ENCODE data around the gene ZNF775. TPM values are rescaled to one million over a fixed set of nuclear protein-coding genes. Genes with fewer than 3 reads are reported as not detected.

ZNF775 gene
- total RNA-seq, 4 donors from 2014 or later, result 1.2 to 2.3 (median 1.8) TPM

GRCh38 chr7:150428671-150429451, 49.7 kb downstream of the ZNF775 start:
- peaks cover 0 to 7% (median 0%) of the 10 kb centered on the region in 4 donors for H3K27me3 ChIP-seq
- TF ChIP-seq POLR2A (IDR thresholded peaks at IDR 0.05), result no peak
- TF ChIP-seq CTCF (IDR thresholded peaks at IDR 0.05), result no peak
- intact Hi-C loops (cut with DNase I), result no loop called here
- no peaks in the 10 kb centered on the region for H3K9me3 ChIP-seq
- H3K4me3 ChIP-seq, result no peak overlapping the region
- peaks cover 9 to 11% (median 10%) of the 10 kb centered on the region in 3 donors for H3K4me1 ChIP-seq
- H3K27ac ChIP-seq, result peak overlapping the region in 1 of 4 donors; percentile 5
- no peaks in the 10 kb centered on the region for H3K36me3 ChIP-seq
- whole genome bisulfite sequencing, 2 donors, result 29 to 44% methylated on average over 3 to 8 of the region's 11 CpGs
- no peak for DNase-seq

DNA sequence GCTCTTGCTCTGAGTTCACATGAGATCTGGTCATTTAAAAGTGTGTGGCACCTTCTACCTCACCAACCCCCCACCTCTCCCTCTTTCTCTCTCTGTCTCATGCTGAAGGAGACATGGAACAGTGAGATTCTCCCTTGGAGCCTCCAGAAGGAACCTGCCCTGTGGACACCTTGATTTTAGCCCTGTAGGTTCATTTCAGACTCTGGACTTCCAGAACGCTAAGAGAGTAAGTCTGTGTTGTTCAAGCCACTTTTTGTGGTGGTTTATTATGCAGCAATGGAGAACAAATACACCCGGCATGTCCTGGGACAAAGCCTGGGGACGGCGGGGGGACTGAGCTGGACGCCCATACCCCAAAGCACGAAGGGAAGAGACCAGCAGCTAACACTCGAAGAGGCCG, 50.6 kb downstream of the ZNF775 start:
- no peak overlapping the region for H3K27ac ChIP-seq
- intact Hi-C loops (cut with DNase I), result no loop called here
- WGBS, 2 donors, result 71 to 96% methylated on average over 5 of the region's 8 CpGs
- DNase-seq, result no peak
- peaks cover 0 to 7% (median 0%) of the 10 kb centered on the region in 4 donors for H3K27me3 ChIP-seq
- no peaks in the 10 kb centered on the region for H3K9me3 ChIP-seq
- peaks cover 9 to 11% (median 10%) of the 10 kb centered on the region in 3 donors for H3K4me1 ChIP-seq
- H3K4me3 ChIP-seq, result no peak overlapping the region
- no peak for TF ChIP-seq POLR2A (IDR thresholded peaks at IDR 0.05)
- TF ChIP-seq CTCF (IDR thresholded peaks at IDR 0.05), result no peak
- no peaks in the 10 kb centered on the region for H3K36me3 ChIP-seq

DNA sequence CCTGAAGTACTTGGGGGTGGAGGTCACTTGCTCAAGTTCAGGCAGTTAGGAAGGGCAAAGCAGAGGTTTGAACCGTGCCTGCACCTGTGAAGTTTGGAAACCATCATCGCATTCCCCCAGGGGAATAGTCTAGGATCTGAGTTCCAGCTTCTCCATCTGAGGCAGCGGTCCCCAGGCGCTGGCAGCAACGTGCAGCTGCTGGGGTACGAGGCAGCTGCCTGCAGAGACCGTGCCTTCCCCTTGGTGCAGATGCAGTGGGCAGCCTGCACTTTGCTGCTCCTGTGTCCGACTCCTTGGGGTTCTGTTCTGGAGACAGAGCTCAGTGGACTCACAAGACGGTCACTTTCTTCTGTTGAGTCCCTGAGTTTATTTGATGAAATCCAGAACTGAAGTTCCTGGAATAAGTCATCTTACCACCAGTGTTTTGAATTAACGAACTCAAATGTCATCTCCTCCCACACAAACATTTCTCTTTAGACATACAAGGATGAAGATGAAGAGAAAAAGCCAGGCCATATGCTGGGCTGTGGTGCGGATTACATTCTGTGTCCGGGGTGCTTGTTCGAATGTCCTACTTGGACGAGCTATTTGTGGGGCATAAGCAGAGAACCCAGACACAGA, 51.4 kb downstream of the ZNF775 start:
- Histone ChIP-seq H3K4me3 (no peak overlapping the region), H3K4me1 (peaks cover 9 to 11% (median 10%) of the 10 kb centered on the region in 3 donors), H3K27ac (no peak overlapping the region), H3K9me3 (no peaks in the 10 kb centered on the region), H3K36me3 (no peaks in the 10 kb centered on the region), H3K27me3 (peaks cover 0 to 7% (median 0%) of the 10 kb centered on the region in 4 donors)
- 63 to 91% methylated on average over 9 to 10 of the region's 14 CpGs for WGBS, 2 donors
- intact Hi-C loops (cut with DNase I), result no loop called here
- no peak for DNase-seq
- TF ChIP-seq CTCF (IDR thresholded peaks at IDR 0.05) (no peak), POLR2A (IDR thresholded peaks at IDR 0.05) (no peak)

DNA sequence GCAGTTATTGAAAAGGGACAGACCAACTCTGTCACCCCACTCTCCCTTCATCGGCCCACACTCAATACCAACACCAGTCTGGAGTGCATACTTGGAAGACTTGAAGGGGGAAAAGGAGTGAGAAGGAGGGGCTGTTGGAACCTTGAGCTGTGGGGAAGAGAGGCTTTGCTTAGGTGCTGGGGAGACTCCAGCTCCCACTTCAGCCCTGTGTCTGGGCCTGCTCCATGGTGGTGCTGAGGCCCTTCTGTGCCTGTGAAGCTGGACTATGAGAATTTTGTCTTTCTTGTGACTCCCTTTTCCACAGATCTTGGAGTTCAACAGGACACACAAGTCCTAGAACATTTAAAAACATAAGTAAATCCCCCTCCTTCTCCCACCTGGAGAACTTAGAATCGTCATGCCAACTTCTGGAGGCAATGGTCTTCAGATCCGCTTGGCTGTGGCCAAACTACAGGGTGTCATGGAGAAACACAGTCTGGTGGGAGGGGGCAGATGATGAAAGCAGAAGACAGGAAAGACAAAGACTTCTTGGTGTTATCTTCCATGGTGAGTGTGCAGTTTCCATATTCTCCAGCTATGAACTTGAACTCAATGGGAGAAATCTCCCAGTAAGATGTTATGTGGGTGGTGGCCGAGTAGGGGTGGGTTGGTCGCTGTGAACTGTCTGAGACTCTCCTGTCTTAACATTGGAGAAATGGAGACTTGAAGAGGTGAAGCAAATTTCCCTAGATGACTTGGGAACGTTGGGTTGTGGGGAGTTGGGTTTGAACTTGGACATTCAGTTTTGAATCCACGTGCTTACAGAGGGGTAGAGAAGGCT, 52.9 kb downstream of the ZNF775 start:
- Histone ChIP-seq H3K4me3 (no peak overlapping the region), H3K36me3 (no peaks in the 10 kb centered on the region), H3K9me3 (no peaks in the 10 kb centered on the region), H3K4me1 (peaks cover 9 to 11% (median 10%) of the 10 kb centered on the region in 3 donors), H3K27ac (no peak overlapping the region), H3K27me3 (peaks cover 0 to 7% (median 0%) of the 10 kb centered on the region in 4 donors)
- WGBS, 2 donors, result 78 to 83% methylated on average over 7 of the region's 7 CpGs
- TF ChIP-seq CTCF (IDR thresholded peaks at IDR 0.05), result no peak
- no peak for TF ChIP-seq POLR2A (IDR thresholded peaks at IDR 0.05)
- DNase-seq, result no peak
- intact Hi-C loops (cut with DNase I), result no loop called here

Data from esophagus squamous epithelium (tissue), 5 donors.